Measurements from ENCODE around the gene RPS19BP1. TPM values are rescaled to one million over a fixed set of nuclear protein-coding genes. Genes with fewer than 3 reads are reported as not detected.

The RPS19BP1 gene
- total and polyA plus RNA-seq, 12 donors: 31.3 to 222 (median 41.8) TPM

DNA sequence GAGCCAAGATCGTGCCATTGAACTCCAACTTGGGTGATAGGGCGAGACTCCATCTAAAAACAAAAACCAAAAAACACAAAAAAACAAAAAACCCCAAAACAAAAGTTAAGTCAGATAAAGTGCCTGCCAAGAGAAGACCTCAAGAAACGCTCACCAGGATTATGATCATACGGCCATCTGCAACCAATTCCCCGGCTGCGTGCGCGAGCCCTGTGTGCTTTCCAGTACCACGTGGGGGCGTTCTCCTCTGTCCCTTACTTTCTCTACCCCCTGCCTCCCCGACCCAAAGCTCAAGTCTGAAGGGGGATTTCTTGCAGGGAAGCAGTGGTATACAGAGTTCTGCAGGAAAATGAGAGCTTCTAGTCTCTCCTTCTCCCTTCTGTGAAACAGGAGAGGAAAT, 10.5 kb upstream of the RPS19BP1 start:
- H3K4me1 ChIP-seq: no peaks in the 10 kb centered on the region
- no peak overlapping the region for H3K4me3 ChIP-seq
- TF ChIP-seq, protein P1, sequence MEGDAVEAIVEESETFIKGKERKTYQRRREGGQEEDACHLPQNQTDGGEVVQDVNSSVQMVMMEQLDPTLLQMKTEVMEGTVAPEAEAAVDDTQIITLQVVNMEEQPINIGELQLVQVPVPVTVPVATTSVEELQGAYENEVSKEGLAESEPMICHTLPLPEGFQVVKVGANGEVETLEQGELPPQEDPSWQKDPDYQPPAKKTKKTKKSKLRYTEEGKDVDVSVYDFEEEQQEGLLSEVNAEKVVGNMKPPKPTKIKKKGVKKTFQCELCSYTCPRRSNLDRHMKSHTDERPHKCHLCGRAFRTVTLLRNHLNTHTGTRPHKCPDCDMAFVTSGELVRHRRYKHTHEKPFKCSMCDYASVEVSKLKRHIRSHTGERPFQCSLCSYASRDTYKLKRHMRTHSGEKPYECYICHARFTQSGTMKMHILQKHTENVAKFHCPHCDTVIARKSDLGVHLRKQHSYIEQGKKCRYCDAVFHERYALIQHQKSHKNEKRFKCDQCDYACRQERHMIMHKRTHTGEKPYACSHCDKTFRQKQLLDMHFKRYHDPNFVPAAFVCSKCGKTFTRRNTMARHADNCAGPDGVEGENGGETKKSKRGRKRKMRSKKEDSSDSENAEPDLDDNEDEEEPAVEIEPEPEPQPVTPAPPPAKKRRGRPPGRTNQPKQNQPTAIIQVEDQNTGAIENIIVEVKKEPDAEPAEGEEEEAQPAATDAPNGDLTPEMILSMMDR (IDR thresholded peaks at IDR 0.05): peak in 4 of 9 donors; percentile 12 to 36 (median 26)
- no peaks in the 10 kb centered on the region for H3K9me3 ChIP-seq
- WGBS, 2 donors: 15 to 16% methylated on average over 11 of the region's 11 CpGs
- intact Hi-C loops (cut with DNase I): loop anchor here in 1 of 10 donors (5.0 kb wide), 1 partner anchor 484 kb away; no protein-coding TSS in a partner anchor
- no peaks in the 10 kb centered on the region for H3K36me3 ChIP-seq
- DNase-seq: no peak
- H3K27ac ChIP-seq: no peak overlapping the region
- ATAC-seq: no peak
- peaks cover 0 to 53% (median 35%) of the 10 kb centered on the region in 7 donors for H3K27me3 ChIP-seq

DNA sequence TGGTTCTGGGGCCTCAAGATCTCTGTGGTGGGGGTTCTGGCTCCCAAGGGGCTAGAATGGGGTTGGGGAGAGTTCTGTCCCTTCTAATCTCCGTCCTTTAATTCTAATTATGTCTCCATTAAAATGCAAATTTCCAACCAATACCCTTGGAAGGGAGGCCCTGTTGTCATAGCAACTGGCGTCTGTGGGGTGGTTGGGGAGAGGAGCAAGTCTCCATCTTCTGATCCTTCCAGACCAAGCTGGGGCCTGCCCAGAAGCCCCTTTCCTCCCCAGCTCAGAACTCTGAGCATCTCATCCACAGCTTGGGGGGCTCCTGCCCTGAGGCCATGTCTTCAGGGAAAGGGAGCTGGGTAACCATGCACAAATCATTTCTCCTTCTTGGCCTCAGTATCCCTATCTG, 5.4 kb upstream of the RPS19BP1 start:
- Histone ChIP-seq H3K4me1 (peaks cover 0 to 14% (median 0%) of the 10 kb centered on the region in 9 donors), H3K27me3 (peaks cover 0 to 16% (median 5%) of the 10 kb centered on the region in 7 donors), H3K27ac (no peak overlapping the region), H3K9me3 (no peaks in the 10 kb centered on the region), H3K36me3 (no peaks in the 10 kb centered on the region), H3K4me3 (no peak overlapping the region)
- TF ChIP-seq, protein P1 (IDR thresholded peaks at IDR 0.05): no peak
- intact Hi-C loops (cut with DNase I): loop anchor here in 7 of 10 donors (2.0 to 10.0 kb wide), 7 partner anchors 484 to 1107 kb away; partner anchors contain the start of gene ADSL (in 3 of the 7)
- 40 to 46% methylated on average over 2 of the region's 2 CpGs for WGBS, 2 donors
- ATAC-seq: no peak
- DNase-seq: no peak

DNA sequence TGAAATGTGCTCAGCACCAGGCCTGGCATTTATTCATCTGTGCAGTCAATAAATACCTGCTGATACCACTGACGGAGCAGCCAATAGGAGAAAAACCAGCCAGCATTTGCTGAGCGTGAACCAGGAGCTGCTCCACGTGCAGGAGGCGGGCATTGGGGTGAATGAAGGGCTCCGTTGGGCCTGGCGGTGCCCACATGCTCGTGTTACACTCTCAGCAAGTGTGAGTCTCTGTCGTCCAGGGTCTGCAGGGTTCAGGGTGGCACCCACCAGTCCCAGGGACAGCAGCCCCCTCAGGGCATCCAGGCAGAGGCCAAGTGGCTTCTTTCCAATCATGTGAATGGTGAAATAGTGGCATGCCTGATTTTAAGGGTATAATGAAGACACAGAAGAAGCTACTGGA, 4.2 kb upstream of the RPS19BP1 start:
- Histone ChIP-seq H3K9me3 (no peaks in the 10 kb centered on the region), H3K4me1 (peaks cover 2 to 20% (median 8%) of the 10 kb centered on the region in 9 donors), H3K27ac (no peak overlapping the region), H3K4me3 (no peak overlapping the region), H3K27me3 (peaks cover 0 to 5% (median 0%) of the 10 kb centered on the region in 7 donors), H3K36me3 (no peaks in the 10 kb centered on the region)
- TF ChIP-seq, protein P1 (IDR thresholded peaks at IDR 0.05): no peak
- 60 to 69% methylated on average over 8 of the region's 8 CpGs for WGBS, 2 donors
- no peak for ATAC-seq
- intact Hi-C loops (cut with DNase I): loop anchor here in 7 of 10 donors (2.0 to 10.0 kb wide), 7 partner anchors 486 to 1108 kb away; partner anchors contain the start of gene ADSL (in 3 of the 7)
- DNase-seq: no peak

DNA sequence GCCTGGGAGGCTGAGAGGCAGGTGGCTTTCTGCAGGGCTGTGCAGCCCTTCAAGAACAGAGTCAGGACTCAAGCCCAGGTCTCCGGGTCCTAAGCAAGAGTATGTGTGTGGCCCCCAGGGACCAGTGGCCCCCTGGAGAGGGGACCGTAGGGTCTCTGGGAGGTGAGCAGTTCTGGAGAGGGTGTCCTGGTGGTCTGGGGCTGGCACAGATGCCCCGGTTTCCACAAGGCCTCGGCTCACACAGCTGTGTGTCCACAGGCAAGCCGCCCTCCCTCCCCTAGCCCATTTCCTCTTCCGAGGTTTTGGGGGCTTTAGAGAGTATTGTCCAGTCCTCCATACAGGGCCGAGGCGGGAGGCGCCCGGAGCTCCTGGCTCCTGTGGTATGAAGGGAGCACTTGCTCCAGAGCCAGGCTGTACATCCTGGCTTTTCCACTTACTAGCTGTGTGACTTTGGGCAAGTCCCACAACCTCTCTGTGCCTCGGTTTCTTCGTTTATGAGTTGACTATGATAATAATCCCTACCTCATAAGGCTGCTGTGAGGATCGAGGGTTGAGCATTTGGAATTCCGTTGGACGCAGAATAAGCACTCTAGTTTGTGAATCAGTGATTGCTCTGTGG, 3.4 kb upstream of the RPS19BP1 start:
- ATAC-seq (no peak), DNase-seq (no peak)
- intact Hi-C loops (cut with DNase I): loop anchor here in 8 of 10 donors (2.0 to 10.0 kb wide), 10 partner anchors 486 to 1109 kb away; partner anchors contain the start of gene ADSL (in 3 of the 8)

More for the DNA sequence above, 3.4 kb upstream of the RPS19BP1 start:
- H3K27ac ChIP-seq: no peak overlapping the region
- no peak overlapping the region for H3K4me3 ChIP-seq
- peaks cover 10 to 28% (median 16%) of the 10 kb centered on the region in 9 donors for H3K4me1 ChIP-seq
- peaks cover 0 to 1% (median 0%) of the 10 kb centered on the region in 7 donors for H3K27me3 ChIP-seq
- peaks cover 0 to 4% (median 0%) of the 10 kb centered on the region in 9 donors for H3K36me3 ChIP-seq
- H3K9me3 ChIP-seq: no peaks in the 10 kb centered on the region
- TF ChIP-seq, protein P1 (IDR thresholded peaks at IDR 0.05): no peak
- 82 to 84% methylated on average over 15 of the region's 15 CpGs for WGBS, 2 donors

Measured in heart right ventricle (tissue), 16 donors.